Activated CD4-positive, alpha-beta T cell treated with anti-CD3 and anti-CD28 coated beads for 36 hours (primary cell): ENCODE data around the gene BCAS3. TPM values are rescaled to one million over a fixed set of nuclear protein-coding genes. Genes with fewer than 3 reads are reported as not detected.
A peak's percentile ranks its signal among the peaks of the same experiment; 100 is the strongest.

Source experiments
- ATAC-seq: fragments of 200-7000 bp; cut with Tn5 transposase; one replicate; pipeline ENCODE4 v1.10.0; 2021; ENCODE audit warnings: mild to moderate bottlenecking, moderate library complexity
- CTCF ChIA-PET: fragments of 350-600 bp; sonication (Branson Sonifier 250); formaldehyde crosslinking; loops from one replicate; lab custom pipeline; 2021; ENCODE audit warnings: antibody characterized with exemption; lab: Charles Lee
- POLR2A ChIA-PET: fragments of 350-600 bp; sonication (Branson Sonifier 250); formaldehyde crosslinking; loops from one replicate; lab custom pipeline; 2021; ENCODE audit warnings: antibody characterized with exemption, inconsistent platforms; lab: Charles Lee
- DNase-seq: peaks from one replicate; pipeline ENCODE4 v3.0.0-alpha.2; 2020
- H3K27ac Mint-ChIP-seq: one replicate; pipeline ENCODE4 v1.8.0; 2021; ENCODE audit warnings: mixed read lengths
- H3K27me3 Mint-ChIP-seq: one replicate; pipeline ENCODE4 v1.8.0; 2021; ENCODE audit warnings: mixed read lengths
- H3K36me3 Mint-ChIP-seq: one replicate; pipeline ENCODE4 v1.8.0; 2021; ENCODE audit warnings: low read depth, mixed read lengths
- H3K4me1 Mint-ChIP-seq: one replicate; pipeline ENCODE4 v1.8.0; 2021; ENCODE audit warnings: mixed read lengths
- H3K4me3 Mint-ChIP-seq: one replicate; pipeline ENCODE4 v1.8.0; 2021; ENCODE audit warnings: mild to moderate bottlenecking, moderate library complexity, mixed read lengths
- H3K9me3 Mint-ChIP-seq: one replicate; pipeline ENCODE4 v1.8.0; 2021; ENCODE audit warnings: low read depth, mixed read lengths
- intact Hi-C, 2 experiments: fragments of 100-400 bp; cut with DNase I in 1 of 2; cut with micrococcal nuclease in 1 of 2; formaldehyde crosslinking; loops; one replicate each; pipeline versions ENCODE4 v1.14.2 to v1.15.1; 2022 to 2024; cut with DNase I, micrococcal nuclease
- total RNA-seq, 2 experiments: library from RNA; stranded (reverse); gene quantifications; one replicate each; pipeline ENCODE4 v1.2.3, GENCODE V29; 2021

BCAS3 gene
- total RNA-seq, 2 experiments from 2014 or later: 7.2 to 7.5 TPM

GRCh38 chr17:61247439-61247838 is 569.8 kb downstream of the BCAS3 start:
- H3K36me3 Mint-ChIP-seq: no peaks in the 10 kb centered on the region
- no peak overlapping the region for H3K4me3 Mint-ChIP-seq
- peaks cover 16% of the 10 kb centered on the region for H3K4me1 Mint-ChIP-seq
- H3K9me3 Mint-ChIP-seq: no peaks in the 10 kb centered on the region
- intact Hi-C loops: no loop called here
- no peak for ATAC-seq
- H3K27me3 Mint-ChIP-seq: no peaks in the 10 kb centered on the region
- H3K27ac Mint-ChIP-seq: no peak overlapping the region
- CTCF ChIA-PET: no interaction called here
- DNase-seq: no peak
- POLR2A ChIA-PET: no interaction called here

GRCh38 chr17:61248399-61248798 is 570.7 kb downstream of the BCAS3 start:
- Mint-ChIP-seq H3K4me3 (no peak overlapping the region), H3K36me3 (no peaks in the 10 kb centered on the region), H3K9me3 (no peaks in the 10 kb centered on the region), H3K27me3 (no peaks in the 10 kb centered on the region), H3K27ac (no peak overlapping the region), H3K4me1 (peaks cover 16% of the 10 kb centered on the region)
- ATAC-seq (no peak), DNase-seq (no peak)
- ChIA-PET CTCF (no interaction called here), POLR2A (no interaction called here)
- intact Hi-C loops: no loop called here

DNA sequence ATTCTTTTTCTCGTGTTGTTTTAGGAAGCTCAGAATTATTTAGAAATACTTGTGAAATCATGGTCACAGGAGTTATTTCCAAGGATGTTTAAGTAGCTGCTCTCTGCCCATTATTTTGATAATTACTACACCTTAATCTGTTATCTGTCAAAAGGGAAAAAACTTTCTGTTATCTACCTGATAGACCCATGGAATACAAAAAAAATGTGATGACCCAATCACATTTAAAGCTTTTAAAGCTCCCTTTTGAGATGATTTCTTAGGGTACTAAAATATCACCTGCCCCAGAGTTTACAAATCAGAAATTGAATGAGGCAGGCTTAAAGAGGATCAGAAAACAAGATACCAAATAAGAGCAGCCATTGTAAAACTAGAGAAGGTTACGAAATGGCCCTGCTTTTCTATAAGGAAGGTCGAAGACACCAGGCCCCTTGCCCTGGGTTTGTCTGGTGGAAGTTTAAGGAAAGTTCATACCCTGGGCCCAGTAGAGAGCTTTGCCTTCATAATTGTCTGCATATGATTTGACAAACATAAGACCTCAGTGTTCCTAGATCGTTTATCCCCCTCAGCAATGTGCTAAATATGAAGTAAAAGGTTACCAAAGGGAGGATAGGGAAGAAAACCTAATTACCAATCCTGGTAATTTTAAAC is 572.1 kb downstream of the BCAS3 start:
- Mint-ChIP-seq H3K27ac (no peak overlapping the region), H3K27me3 (no peaks in the 10 kb centered on the region), H3K36me3 (no peaks in the 10 kb centered on the region), H3K9me3 (no peaks in the 10 kb centered on the region), H3K4me3 (no peak overlapping the region), H3K4me1 (peaks cover 16% of the 10 kb centered on the region)
- intact Hi-C loops: no loop called here
- DNase-seq: no peak
- POLR2A ChIA-PET: no interaction called here
- ATAC-seq: no peak
- CTCF ChIA-PET: interaction anchor here (1.0 kb wide), 1 partner anchor 9 kb away, joined by 3 read pairs; no protein-coding TSS in a partner anchor

- CTCF ChIA-PET: interaction anchor here (0.5 to 1.0 kb wide), 2 partner anchors 9 to 573 kb away, joined by 3 read pairs; partner anchors contain the start of gene BCAS3
- no peak for ATAC-seq
Measured at GRCh38 chr17:61250335-61250890, 572.8 kb downstream of the BCAS3 start.

DNA sequence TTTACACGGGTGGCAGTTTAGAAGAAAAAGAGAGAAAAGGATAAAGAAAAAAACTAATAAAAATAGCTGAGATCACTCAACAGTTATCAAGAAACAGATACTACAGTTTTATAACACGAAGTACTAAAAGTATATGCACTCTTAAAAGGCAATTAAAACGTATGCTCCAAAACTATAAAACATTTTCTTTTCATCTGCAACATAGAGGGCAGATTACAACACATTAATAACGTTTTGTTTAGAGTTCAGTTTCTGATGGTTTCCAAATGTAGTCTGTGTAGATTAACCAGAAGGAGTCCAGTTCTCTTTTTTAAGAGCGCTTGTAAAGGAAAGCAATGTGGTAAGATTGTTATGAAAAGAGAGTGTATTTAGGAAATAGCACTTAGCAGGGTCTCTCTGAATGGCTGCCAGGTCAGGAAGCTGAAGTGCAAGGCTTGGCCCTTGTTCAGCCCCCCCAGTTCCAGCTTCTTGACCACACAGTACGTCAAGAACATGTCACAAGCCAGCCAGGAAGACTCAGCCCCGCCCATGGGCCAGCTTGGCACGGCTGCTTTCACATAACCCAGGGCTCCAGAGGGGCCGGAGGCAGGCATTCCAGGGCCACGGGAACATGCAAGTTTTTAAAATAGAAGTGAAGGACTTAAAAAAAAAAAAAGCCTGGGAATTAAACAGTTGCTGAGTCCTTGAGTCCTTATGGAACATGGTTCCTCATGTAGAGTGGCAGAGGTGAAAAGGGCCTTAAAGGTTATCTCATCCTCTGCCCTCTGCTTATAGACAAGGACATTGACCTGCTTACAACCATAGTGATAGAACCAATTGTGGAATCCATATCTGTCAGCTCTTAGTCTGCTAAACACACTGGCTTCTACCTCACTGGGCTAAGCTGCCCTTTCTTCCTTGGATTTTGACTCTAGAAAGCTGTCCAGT is 574.6 kb downstream of the BCAS3 start:
- H3K27me3 Mint-ChIP-seq: no peaks in the 10 kb centered on the region
- peaks cover 16% of the 10 kb centered on the region for H3K4me1 Mint-ChIP-seq
- no peak overlapping the region for H3K4me3 Mint-ChIP-seq
- H3K27ac Mint-ChIP-seq: no peak overlapping the region
- no peaks in the 10 kb centered on the region for H3K9me3 Mint-ChIP-seq
- ChIA-PET POLR2A (interaction anchor here (0.6 kb wide), 1 partner anchor 560 kb away, joined by 3 read pairs; no protein-coding TSS in a partner anchor), CTCF (no interaction called here)
- H3K36me3 Mint-ChIP-seq: no peaks in the 10 kb centered on the region
- DNase-seq: no peak
- intact Hi-C loops: no loop called here
- no peak for ATAC-seq

More at GRCh38 chr17:61250335-61250890, 572.8 kb downstream of the BCAS3 start:
- peaks cover 16% of the 10 kb centered on the region for H3K4me1 Mint-ChIP-seq
- H3K36me3 Mint-ChIP-seq: no peaks in the 10 kb centered on the region
- peak overlapping the region; percentile 59 for H3K27ac Mint-ChIP-seq
- DNase-seq: no peak
- no peaks in the 10 kb centered on the region for H3K27me3 Mint-ChIP-seq
- H3K4me3 Mint-ChIP-seq: no peak overlapping the region
- no peaks in the 10 kb centered on the region for H3K9me3 Mint-ChIP-seq
- POLR2A ChIA-PET: no interaction called here
- intact Hi-C loops: no loop called here

DNA sequence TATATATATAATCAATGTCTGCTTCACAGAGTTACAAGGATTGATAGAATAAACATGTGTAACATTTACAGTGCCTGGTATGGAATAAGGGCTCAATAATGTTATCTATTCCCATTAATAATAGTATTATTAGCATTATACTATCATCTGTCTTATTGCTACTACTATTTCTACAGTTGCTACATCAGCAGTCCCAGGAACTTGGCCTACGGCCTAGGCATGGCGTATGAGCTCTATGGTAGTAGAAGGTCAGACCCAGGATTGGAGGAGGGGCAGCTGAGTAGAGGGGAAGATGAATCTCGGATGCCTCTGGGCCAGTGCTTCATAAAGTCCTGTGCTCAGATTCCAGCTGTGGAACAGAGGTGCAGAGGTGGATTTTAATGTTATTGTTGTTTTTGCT is 575.7 kb downstream of the BCAS3 start:
- intact Hi-C loops: no loop called here
- H3K27me3 Mint-ChIP-seq: no peaks in the 10 kb centered on the region
- POLR2A ChIA-PET: no interaction called here
- H3K27ac Mint-ChIP-seq: no peak overlapping the region
- H3K4me1 Mint-ChIP-seq: peaks cover 16% of the 10 kb centered on the region
- ATAC-seq: no peak
- H3K9me3 Mint-ChIP-seq: no peaks in the 10 kb centered on the region
- H3K36me3 Mint-ChIP-seq: no peaks in the 10 kb centered on the region
- H3K4me3 Mint-ChIP-seq: no peak overlapping the region
- CTCF ChIA-PET: no interaction called here
- DNase-seq: no peak

DNA sequence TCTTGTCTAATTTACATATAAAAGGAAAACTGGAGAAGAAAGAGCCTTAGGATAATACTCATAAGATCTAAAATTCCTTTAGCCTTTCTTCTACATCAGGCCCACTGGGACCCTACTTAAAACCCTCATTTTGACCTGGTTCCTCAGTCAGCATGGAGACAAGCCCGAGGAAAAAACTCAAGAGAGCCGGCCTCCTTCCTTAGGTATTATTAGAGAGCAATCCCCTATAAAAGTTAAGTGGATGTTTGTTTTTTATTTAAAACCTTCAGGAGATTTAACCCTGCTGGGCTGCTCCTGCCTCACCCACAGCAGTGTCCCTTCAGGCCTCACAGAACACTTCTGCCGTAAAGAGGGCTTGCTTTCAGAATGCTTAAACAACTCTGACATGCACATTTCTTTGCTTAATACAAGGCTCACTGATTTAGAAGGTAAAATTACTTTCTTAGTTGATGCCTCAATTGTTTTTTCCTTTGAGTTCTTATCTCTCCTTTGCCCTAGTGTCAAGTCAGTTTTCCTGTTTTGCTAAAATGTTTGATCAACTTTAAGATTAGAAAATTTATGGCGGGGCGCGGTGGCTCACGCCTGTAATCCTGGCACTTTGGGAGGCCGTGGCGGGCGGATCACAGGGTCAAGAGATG is 576.4 kb downstream of the BCAS3 start:
- Mint-ChIP-seq H3K4me1 (peaks cover 16% of the 10 kb centered on the region), H3K4me3 (no peak overlapping the region), H3K36me3 (no peaks in the 10 kb centered on the region), H3K9me3 (no peaks in the 10 kb centered on the region), H3K27ac (no peak overlapping the region), H3K27me3 (no peaks in the 10 kb centered on the region)
- CTCF ChIA-PET: no interaction called here
- POLR2A ChIA-PET: no interaction called here
- DNase-seq: no peak
- intact Hi-C loops: no loop called here
- ATAC-seq: no peak

DNA sequence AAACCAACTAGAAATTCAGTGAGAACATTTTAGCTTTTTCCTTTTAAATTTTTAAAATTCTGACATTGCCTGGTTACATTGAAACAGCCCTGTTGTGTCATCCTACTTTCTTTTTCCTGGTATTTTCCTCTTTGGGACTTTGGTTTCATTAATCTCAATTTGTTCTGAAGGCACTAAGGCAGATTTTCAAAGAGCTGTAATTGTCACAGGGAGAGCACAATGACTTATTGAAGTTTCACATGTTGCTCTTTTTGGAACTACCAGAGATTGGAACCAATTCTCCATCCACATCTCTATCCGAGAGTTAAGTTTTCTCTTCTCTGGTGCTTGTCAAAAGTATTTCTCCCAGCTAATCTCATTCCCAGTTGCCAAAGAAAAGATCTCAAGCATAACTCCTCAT is 577.3 kb downstream of the BCAS3 start:
- Mint-ChIP-seq H3K4me1 (peaks cover 15% of the 10 kb centered on the region), H3K27me3 (no peaks in the 10 kb centered on the region), H3K9me3 (no peaks in the 10 kb centered on the region), H3K4me3 (no peak overlapping the region), H3K27ac (no peak overlapping the region), H3K36me3 (no peaks in the 10 kb centered on the region)
- ChIA-PET CTCF (no interaction called here), POLR2A (no interaction called here)
- intact Hi-C loops: no loop called here
- no peak for DNase-seq
- no peak for ATAC-seq

GRCh38 chr17:61255647-61256046 is 578.0 kb downstream of the BCAS3 start:
- Mint-ChIP-seq H3K4me3 (no peak overlapping the region), H3K27ac (no peak overlapping the region), H3K4me1 (peaks cover 7% of the 10 kb centered on the region), H3K27me3 (no peaks in the 10 kb centered on the region), H3K36me3 (no peaks in the 10 kb centered on the region), H3K9me3 (no peaks in the 10 kb centered on the region)
- POLR2A ChIA-PET: no interaction called here
- DNase-seq (no peak), ATAC-seq (no peak)
- intact Hi-C loops: no loop called here
- CTCF ChIA-PET: interaction anchor here (0.5 kb wide), 1 partner anchor 581 kb away, joined by 3 read pairs; no protein-coding TSS in a partner anchor

GRCh38 chr17:61259360-61259759 is 581.7 kb downstream of the BCAS3 start:
- CTCF ChIA-PET: no interaction called here
- intact Hi-C loops: no loop called here
- POLR2A ChIA-PET: no interaction called here

GRCh38 chr17:61260071-61260797 is 582.6 kb downstream of the BCAS3 start:
- ChIA-PET POLR2A (no interaction called here), CTCF (interaction anchor here (0.6 kb wide), 1 partner anchor 29 kb away, joined by 3 read pairs; no protein-coding TSS in a partner anchor)
- no peaks in the 10 kb centered on the region for H3K9me3 Mint-ChIP-seq
- H3K4me3 Mint-ChIP-seq: no peak overlapping the region
- no peak for DNase-seq
- H3K27me3 Mint-ChIP-seq: no peaks in the 10 kb centered on the region
- intact Hi-C loops: no loop called here
- no peaks in the 10 kb centered on the region for H3K36me3 Mint-ChIP-seq
- ATAC-seq: no peak
- no peaks in the 10 kb centered on the region for H3K4me1 Mint-ChIP-seq
- no peak overlapping the region for H3K27ac Mint-ChIP-seq

More at GRCh38 chr17:61259360-61259759, 581.7 kb downstream of the BCAS3 start:
- DNase-seq (no peak), ATAC-seq (no peak)
- no peaks in the 10 kb centered on the region for H3K36me3 Mint-ChIP-seq
- no peaks in the 10 kb centered on the region for H3K4me1 Mint-ChIP-seq
- H3K4me3 Mint-ChIP-seq: no peak overlapping the region
- H3K27ac Mint-ChIP-seq: no peak overlapping the region
- H3K9me3 Mint-ChIP-seq: no peaks in the 10 kb centered on the region
- no peaks in the 10 kb centered on the region for H3K27me3 Mint-ChIP-seq
